HG02759 (cell line): ENCODE measurements around the gene NEIL1.
"Not testable (repeated sequence)": the region's sequence is repeated elsewhere in the genome, so short reads cannot be mapped to it uniquely, and the experiment has no call there.

Source experiments
- ATAC-seq: cut with Tn5 transposase; IDR thresholded peaks from one replicate; pipeline ENCODE4 v1.9.1; 2021; ENCODE audit warnings: mild to moderate bottlenecking, moderate library complexity; ENCODE audit not compliant: unreplicated experiment

The NEIL1 gene

GRCh38 chr15:75346796-75347221 lies at the start of gene NEIL1:
Gene NEIL1 (plus strand): TSS chr15:75347039. CDS start chr15:75348906, 1,867 bp downstream.
- ATAC-seq, result no peak

GRCh38 chr15:75298541-75299310 lies 48.1 kb upstream of the NEIL1 start:
- ATAC-seq, result peak; percentile 50

- peak; percentile 55 for ATAC-seq
Observed at GRCh38 chr15:75299311-75299688, 47.5 kb upstream of the NEIL1 start.

- not testable (repeated sequence) for ATAC-seq
Observed at GRCh38 chr15:75300026-75300425, 46.8 kb upstream of the NEIL1 start.

GRCh38 chr15:75302318-75302717 lies 44.5 kb upstream of the NEIL1 start:
- no peak for ATAC-seq

GRCh38 chr15:75302753-75303152 lies 44.1 kb upstream of the NEIL1 start:
- ATAC-seq, result not testable (repeated sequence)

GRCh38 chr15:75306188-75306587 lies 40.7 kb upstream of the NEIL1 start:
- ATAC-seq, result no peak

GRCh38 chr15:75307778-75308390 lies 39.0 kb upstream of the NEIL1 start:
- no peak for ATAC-seq

- ATAC-seq, result no peak
Observed at GRCh38 chr15:75309711-75310110, 37.1 kb upstream of the NEIL1 start.

GRCh38 chr15:75312548-75312947 lies 34.3 kb upstream of the NEIL1 start:
- ATAC-seq, result not testable (repeated sequence)

GRCh38 chr15:75313116-75313845 lies 33.6 kb upstream of the NEIL1 start:
- no peak for ATAC-seq

GRCh38 chr15:75314552-75315290 lies 32.1 kb upstream of the NEIL1 start:
- ATAC-seq, result no peak

- ATAC-seq, result not testable (repeated sequence)
Observed at GRCh38 chr15:75319231-75319897, 27.5 kb upstream of the NEIL1 start.

- ATAC-seq, result no peak
Observed at GRCh38 chr15:75321711-75322110, 25.1 kb upstream of the NEIL1 start.

- no peak for ATAC-seq
Observed at GRCh38 chr15:75325922-75326321, 20.9 kb upstream of the NEIL1 start.

GRCh38 chr15:75327005-75327404 lies 19.8 kb upstream of the NEIL1 start:
- no peak for ATAC-seq

GRCh38 chr15:75327491-75327890 lies 19.3 kb upstream of the NEIL1 start:
- ATAC-seq, result no peak

GRCh38 chr15:75328493-75329314 lies 18.1 kb upstream of the NEIL1 start:
- ATAC-seq, result no peak

GRCh38 chr15:75329571-75329970 lies 17.3 kb upstream of the NEIL1 start:
- ATAC-seq, result no peak

- ATAC-seq, result not testable (repeated sequence)
Observed at GRCh38 chr15:75332093-75332492, 14.7 kb upstream of the NEIL1 start.
